NCI-H2171 treated with DMSO at 0.1 percent for 48 hours (cell line): Measurements from ENCODE around the gene TFAP2C.
"Not testable (repeated sequence)": the region's sequence is repeated elsewhere in the genome, so short reads cannot be mapped to it uniquely, and the experiment has no call there.

ENCODE experiments used
- DNase-seq: peaks from one replicate; lab custom pipeline; 2025; lab: John Stamatoyannopoulos, UW

TFAP2C gene

DNA sequence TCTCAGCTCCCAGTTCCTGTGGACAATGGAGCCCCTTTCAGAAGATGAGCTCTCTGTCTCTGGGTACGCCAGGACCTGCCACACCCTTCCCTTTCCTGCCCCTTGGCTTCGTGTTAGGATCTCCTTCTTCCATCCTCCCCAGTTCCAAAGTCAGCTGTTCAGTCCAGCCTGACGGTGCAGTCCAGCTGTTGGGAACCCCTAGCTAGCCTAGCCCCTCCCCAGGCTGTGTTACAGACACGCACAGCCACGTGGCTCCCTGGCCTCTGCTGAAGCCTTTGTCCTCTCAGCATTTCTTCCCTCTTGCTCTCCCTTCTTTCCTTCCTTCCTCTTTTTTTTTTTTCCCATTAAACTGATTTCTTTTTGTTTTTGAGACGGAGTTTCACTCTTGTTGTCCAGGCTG lies 12.4 kb upstream of the TFAP2C start:
- no peak for DNase-seq

DNA sequence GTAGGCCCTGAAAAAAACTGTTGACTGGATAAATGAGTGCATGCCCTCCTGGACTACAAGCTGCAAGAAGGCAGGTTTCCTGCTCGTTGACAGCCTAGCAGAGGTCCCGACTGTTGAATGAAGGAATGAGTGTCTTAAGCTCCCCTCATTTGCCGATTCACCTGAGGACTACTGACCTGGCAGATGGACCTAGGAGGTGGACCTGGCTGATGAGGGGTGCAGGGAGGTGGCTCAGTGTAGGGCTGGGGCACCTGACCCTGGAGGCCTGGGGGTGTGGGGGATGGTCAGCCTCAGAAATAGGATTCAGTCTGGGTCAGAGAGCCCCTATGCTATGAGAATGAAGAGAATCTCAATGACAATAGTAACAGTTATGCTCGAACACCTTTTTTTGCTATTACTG lies 11.6 kb upstream of the TFAP2C start:
- DNase-seq: no peak

DNA sequence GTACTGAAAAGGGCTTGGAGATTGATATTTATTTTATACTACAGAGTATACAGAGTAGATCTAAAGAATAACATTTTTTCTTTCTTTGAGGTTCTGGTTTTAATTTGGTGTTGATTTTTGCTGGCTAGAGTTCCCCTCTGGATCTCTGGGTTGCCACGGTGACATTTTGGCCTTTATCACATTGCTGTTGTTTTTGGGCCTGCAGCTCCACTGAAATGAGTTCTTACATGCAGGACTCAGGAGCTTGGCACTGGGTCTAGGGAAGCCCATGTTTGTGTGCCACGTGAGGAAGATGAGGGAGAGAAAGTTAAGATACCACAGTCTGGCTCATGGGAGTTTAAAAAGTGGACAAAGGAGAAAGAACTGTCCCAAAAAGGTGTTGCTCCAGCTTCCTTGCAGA lies 7.4 kb upstream of the TFAP2C start:
- no peak for DNase-seq

DNA sequence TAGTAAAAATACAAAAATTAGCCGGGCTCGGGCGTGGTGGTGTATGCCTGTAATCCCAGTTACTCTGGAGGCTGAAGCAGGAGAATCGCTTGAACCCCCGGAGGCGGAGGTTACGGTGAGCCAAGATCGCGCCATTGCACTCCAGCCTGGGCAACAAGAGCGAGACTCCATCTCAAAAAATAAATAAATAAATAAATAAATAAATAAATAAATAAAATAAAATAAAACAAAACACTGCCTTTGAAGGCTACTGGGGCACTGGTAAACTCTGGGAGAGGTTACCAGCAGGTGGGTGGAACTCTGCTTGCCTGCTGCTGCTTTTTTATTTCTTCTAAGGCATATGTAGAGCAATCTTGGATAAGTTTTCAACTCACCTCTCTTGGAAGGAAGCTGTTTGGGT lies 5.2 kb upstream of the TFAP2C start:
- DNase-seq: not testable (repeated sequence)

DNA sequence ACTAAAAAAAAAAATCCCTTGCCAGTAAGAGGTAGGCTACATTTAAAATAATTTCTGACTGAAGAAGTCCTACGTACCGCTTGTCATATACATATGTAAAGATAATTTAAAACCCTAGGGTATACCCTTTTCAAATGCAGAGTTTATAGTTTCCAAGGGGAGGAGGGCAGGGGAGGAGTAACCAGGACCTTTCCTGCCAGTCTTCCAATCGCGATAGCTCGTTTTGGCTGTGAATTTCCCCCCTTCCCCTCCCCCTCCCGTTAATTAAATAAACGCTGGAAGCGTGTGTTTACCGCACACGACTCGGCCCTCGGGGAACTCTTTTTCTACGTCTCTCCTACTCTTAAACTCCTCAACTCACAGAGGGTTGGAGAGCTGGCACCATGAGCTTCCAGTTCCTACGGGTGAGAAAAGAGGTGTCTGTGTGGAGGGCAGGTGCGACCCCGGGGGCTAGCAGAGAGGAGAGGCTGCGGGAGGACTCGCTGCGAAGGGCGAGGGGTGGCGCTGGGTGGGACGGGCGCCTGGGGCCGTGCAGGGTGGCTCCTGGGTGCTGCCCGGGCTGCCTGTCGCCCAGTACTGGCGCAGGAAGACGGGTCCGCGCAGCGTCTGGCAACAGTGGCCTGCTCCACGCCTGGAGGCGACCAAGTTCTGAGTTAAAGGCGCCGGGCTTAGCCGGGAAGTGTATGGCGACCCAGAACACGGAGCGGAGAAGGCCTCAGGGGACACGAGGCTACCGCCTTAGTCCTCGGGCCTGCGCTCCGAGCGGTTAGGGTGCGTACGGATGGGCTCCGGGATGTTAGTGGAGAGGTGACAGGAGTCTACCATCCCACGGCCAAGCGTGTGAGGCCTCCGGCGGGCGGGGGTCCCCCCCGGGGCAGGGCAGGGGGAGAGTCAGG lies 4.1 kb upstream of the TFAP2C start:
- DNase-seq: no peak

DNA sequence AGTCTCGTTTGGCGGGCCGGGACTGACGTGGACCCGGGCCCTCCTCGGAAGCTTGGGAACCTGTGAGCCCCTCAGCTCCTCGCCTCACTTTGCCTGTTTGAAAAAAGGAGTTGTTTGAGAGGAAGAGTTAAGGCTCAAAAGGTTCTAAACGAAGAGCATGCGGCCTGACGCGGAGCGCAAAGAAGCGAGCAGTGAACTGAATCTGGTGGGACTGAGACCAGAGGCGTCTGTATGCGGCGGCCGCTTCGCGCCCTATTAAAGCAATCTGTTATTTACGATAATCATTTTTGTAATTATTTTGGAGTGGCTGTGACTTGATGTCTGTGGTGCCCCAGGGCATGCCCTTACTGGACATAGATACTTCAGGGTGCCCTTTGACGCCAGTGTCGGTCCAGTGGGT lies 3.3 kb upstream of the TFAP2C start:
- DNase-seq: no peak

DNA sequence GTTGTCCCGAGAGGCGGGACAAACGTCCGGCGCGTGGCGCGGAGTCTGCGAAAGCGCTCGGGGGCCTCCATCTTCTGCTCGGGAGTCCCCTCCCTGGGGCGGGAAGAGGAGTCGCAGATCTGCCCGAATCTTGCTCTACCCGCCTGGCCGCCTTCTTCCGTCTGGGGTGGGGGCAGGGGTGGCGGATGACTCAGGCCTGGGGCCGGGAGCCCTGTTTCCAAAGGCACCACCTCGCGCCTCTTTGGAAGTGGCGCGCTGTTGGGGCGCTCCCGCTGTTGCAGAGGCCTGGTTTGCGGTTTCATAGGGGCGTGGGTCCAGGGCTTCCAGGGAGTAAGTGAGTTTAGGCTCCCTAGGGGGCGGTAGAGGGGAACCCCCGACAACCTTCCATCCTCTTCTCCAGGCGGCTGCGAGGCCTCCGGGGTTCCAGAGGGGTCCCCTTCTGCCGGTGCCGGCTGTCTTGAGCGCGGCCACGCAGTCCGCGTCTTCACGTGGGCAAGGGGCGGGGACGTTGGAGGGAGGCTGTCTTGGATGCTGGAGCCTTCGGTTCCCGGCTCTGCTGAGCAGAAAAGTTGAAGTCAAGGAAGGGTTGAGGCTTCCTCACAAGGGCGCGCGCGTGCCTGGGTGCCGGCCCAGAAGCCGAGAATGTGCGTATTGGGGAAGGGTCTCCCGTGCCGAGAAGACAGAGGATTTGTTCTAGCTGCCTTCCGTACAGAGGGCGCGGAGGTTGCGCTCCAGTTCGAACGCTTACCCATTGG lies 2.6 kb upstream of the TFAP2C start:
- no peak for DNase-seq

DNA sequence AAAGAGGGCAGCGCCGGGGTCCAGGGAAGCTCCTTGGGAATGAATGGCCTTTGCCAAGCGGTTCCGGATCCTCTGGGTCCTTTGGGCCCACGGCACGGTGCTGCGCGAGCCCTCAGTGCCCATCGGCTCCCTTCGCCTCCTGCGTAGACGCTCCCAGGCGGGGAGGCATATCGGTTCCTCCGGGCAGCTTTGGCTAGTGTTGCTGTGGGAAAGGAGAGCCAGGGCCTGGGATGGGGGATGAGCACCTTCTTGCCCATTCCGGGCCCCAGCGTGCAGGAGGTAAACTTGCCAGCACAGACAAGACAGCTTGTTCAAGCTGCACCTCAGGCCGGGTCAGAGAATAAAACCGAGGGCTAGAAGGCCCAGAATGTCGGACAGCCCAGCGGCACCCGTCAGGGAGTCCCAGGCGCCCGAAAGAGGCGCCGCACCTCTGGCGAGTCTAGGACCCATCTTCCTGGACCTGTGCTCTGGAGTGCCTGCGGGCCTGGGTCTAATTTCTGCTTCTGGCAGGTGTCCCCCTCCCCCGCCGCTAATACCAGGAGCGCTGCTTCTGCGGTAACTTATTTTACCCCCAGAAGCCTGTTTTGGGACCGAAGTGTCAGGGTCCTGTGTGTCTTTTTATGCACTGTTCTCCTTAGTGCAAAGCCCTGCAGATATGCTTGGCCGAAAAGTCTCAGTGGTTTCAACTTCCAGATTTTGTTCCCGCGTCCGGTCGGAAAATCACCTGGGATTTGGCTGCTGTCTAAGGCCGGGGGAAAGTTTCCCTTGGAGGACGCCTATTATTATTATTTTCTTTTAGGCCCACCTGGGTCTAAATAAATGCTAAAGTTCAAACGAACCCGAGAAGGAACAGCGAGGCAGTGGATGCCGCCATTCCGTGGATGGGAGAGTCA lies 1.7 kb upstream of the TFAP2C start:
- no peak for DNase-seq

DNA sequence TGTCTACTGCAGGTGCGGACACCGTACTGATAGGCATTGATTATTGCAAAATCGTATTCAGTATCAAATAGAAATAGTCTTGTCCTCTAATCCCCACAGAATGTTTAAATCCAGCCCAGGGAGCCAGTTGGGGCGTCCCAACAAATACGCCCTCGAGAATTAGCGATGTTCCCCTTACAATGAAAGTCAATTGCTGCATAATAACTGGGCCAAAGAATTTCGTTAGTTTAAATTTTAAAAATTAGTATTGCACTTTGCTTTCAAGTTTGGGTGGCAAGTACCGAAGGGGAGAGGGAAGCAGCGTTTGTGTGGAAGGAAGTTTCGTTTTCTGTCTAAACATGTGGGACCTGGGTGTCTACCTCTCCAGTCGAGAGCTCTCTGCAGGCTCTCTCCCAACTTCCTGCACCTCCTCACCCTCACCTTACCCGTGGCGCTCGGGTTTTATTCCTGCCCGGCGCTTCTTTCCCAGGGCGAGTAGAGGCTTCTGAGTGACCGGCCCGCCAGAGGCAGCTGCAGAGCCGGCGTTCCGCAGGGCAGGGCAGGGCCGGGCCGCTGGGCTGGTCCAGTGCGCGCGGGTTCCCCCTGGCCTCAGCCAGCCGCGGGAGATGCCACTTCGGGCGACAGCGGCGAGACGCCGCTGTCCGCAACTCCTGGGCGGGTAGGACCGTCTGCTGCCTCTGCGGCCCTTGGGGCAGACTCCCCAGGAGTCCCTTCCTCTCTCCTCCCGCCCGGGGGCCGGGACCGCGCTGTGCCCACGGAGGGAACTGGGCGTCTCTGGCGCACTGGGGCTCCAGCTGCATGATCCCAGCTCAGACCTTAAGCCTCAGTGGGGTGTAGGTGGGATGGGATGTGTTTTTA lies 862 bp upstream of the TFAP2C start:
- DNase-seq: no peak

DNA sequence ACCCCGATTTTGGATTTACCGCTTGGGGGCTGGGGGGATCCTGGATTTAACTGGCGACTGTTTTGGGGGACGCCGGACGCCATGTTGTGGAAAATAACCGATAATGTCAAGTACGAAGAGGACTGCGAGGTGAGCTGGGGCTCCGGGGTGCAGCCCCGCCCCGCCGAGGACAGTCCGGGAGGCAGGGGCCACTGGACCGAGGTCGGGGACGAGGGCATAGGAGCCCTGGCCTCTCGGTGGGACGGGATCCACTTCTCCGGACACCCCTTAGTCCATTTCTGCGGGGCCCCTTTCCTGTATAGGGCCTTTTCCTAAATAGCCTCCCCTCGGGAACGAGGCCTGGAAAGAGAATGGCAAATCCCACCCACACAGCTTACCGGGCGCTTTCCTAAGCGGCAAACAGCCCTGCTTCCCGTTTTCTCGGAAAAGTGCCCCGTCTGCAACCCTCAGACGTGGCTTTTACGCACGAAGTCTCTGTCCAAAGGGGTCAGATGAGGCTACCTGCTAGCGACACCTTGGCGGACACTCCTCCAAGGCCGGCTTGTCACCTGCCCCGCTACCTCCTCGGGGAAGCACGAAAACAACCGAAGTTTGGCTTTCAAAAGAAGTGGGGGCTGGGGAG lies 469 bp downstream of the TFAP2C start:
- DNase-seq: no peak

DNA sequence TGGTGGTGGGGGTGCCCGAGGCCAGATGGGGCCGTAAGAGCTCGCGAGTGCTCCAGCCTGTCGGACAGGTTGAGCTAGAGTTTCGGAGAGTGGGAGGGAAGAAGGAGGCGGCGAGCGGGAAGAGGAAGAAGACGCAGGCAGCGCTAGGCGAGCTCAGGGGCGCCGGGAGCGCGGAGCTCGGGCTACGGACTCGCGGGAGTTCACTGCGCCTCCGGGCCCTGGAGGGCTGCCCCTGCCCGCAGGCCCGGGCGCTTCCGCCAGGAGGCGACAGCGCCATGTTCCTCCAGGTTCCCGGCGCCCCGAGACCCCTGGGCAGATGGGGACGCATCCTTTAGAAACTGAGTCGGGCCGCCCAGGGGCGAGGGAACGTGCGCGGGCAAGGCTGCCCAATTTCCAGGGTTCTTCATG lies 984 bp downstream of the TFAP2C start:
- peak; percentile 21 for DNase-seq

DNA sequence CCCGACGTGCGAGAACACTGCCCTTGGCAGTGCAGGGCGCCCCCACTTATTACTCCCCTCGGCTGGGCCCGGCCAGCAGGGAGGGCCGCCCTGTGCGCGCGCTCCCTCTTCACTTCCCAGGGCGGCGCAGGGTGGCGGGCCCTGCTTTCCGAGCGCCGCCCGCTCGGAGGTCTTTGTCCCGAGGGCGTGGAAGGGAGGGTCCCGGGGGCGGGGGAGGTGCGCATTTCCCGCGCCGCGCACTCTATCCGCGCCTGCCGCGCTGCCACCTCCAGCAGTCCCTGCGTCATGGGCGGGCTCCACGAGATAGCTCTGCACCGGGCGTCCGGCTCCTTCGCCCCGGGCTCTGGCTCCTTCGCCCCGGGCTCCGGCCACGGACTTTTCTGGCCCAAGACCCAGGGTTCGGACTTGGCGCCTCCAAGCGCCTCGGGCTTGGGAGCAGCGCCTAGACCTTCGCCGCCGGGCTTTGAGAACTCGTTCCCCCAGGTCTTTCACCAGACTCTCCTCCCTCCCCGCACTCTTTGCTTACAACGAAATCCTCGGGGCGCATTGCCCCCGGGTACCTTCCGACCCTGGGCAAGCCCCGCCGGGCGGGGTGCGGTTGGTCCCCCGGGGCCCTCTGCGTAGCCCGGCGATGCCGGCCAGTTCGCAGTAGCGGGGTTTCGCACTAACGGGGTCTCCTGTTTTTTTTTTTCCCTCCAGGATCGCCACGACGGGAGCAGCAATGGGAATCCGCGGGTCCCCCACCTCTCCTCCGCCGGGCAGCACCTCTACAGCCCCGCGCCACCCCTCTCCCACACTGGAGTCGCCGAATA lies 1.6 kb downstream of the TFAP2C start:
- no peak for DNase-seq

DNA sequence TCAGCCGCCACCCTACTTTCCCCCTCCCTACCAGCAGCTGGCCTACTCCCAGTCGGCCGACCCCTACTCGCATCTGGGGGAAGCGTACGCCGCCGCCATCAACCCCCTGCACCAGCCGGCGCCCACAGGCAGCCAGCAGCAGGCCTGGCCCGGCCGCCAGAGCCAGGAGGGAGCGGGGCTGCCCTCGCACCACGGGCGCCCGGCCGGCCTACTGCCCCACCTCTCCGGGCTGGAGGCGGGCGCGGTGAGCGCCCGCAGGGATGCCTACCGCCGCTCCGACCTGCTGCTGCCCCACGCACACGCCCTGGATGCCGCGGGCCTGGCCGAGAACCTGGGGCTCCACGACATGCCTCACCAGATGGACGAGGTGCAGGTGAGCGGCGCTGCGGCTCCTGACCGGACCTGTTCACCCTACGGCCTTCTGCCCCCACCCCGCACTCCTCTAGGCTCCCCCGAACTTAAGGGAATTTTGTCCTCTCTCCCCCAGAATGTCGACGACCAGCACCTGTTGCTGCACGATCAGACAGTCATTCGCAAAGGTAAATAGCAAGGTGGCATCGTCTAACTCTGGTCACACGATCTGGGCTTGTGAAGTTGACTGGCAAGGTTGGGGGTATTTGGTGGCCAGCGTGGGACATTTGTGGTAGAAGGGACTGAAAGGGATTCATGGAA lies 2.3 kb downstream of the TFAP2C start:
- no peak for DNase-seq

DNA sequence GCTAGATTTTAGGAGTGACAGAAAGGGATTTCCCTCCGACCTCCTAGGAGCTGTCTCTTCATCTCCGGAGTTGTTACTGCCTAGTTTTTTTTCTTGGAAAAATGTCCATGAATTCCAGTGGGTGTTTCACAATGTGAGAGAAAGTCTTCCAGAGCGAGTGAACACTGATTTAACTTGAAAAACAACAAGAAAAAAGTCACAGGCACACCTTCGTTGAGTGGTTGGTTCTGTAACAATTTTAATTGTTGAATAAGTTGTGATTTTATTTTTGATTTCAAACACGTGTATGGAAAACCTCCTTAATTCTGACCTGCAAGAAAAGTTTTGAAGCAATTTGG lies 2.9 kb downstream of the TFAP2C start:
- DNase-seq: no peak

DNA sequence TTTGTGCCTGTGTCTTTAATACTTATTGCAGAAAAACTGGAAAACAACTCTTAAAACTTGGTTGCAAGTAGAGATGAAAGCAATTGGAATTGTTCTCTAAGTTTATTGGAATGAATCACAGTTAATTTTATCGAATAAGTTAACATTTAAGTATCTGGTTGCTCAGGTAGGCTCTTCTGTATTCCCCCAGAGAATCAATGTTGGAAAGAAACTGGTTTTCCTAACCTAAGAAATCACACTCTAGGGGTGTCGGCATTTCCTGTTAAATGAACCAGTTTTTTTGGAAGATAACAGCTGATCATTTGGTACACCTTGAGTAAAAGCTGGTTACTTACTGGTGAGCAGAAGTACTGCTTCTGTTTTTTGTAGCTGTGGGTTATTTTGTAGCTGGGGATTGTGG lies 5.2 kb downstream of the TFAP2C start:
- DNase-seq: no peak

DNA sequence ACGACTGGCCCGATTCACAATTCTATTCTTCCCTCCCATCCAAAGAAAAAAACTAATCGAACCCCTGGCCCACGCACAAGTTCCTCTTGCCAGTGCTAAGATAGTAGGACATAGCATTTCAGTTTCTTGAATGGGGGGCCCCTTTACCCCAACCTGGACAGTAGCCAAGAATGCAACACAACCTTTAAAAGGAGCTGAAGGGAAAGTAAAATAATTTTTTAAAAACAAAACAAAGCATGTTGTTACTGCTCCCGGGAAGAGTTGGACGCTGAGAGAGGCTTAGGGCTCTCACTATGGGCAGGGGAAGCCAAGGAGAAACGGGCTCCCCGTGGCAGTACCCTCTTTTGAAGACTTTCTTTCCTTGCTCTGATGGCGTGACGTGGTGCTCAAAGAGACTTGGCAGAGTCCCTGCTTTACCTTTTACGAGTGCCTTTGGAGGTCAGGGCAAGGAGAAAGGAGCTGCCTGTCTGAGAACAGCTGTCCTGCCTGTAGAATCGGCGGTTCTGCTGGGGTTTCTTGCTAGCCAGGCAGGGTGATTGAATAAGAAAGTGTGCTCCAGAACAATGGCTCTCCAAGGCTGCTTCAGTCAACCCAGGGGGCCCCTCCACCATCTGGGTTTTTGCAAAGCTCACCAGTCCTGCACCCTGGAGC lies 5.8 kb downstream of the TFAP2C start:
- DNase-seq: no peak

DNA sequence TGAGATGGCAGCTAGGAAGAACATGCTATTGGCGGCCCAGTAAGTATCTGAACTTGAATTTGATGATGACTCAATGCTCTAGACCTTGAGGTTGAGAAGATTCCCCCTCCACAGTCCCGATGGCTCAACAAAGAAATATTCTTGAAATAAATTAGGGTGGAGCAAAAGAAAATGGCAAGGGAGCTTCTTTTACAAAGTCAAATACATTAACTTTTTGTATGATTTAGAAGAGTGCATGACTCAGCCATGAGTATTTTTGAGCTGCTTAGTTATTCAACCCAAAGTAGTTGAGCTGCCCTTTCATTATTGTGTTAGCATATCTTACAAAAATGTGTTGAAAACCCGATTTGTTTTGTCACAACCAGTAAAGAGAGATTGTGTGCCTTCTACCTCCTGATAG lies 7.6 kb downstream of the TFAP2C start:
- DNase-seq: no peak

DNA sequence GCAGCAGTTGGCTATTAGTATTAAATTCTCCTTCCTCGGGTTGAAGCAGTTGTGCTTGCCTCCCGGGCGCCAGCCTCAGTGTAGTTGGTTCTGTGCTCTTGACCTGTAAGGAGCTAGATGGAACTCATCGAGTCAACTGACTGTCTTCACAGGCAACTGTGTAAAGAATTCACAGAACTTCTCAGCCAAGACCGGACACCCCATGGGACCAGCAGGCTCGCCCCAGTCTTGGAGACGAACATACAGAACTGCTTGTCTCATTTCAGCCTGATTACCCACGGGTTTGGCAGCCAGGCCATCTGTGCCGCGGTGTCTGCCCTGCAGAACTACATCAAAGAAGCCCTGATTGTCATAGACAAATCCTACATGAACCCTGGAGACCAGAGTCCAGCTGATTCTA lies 8.5 kb downstream of the TFAP2C start:
- DNase-seq: no peak

DNA sequence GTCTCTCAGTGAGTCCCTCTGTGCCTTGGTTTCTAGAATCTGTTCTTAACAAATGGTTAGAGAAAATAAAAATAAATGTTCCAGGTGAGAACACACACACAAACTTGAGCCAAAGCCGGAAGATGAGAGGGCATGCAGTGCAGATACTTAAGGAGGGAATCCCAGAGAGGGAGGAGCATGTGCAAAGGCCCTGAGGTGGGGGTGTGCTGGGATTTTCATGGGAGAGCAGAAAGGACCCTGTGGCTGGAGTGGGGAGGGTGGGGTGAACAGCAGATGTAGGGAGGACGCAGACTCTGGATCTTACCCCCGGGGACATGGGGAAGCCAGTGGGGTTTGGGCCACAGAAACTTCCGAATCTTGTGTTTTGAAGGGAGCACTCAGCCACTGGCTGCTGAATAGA lies 17.5 kb downstream of the TFAP2C start:
- no peak for DNase-seq
